WTC11 (cell line): ENCODE data around the gene MCHR2. TPM values are rescaled to one million over a fixed set of nuclear protein-coding genes. Genes with fewer than 3 reads are reported as not detected.

Experiments used
- ATAC-seq: fragments of 200-7000 bp; cut with Tn5 transposase; 2 replicates; pipeline ENCODE4 v1.10.0; 2021; ENCODE audit warnings: mild to moderate bottlenecking, moderate library complexity
- CTCF ChIA-PET: fragments of 300-600 bp; sonication (Branson Sonifier 250); formaldehyde crosslinking; loops from one replicate; lab custom pipeline; 2021; ENCODE audit warnings: antibody characterized with exemption; lab: Charles Lee
- POLR2A ChIA-PET: fragments of 350-600 bp; sonication (Branson Sonifier 250); formaldehyde crosslinking; loops from one replicate; lab custom pipeline; 2021; ENCODE audit warnings: antibody characterized with exemption; lab: Charles Lee
- DNase-seq: peaks from one replicate; pipeline ENCODE4 v3.0.0; 2021; ENCODE audit warnings: low spot score
- H3K27ac Mint-ChIP-seq: 2 replicates; pipeline ENCODE4 v1.8.0; 2021; ENCODE audit warnings: mixed read lengths
- H3K27me3 Mint-ChIP-seq: 2 replicates; pipeline ENCODE4 v1.8.0; 2021; ENCODE audit warnings: low read depth, mild to moderate bottlenecking, moderate library complexity, mixed read lengths
- H3K36me3 Mint-ChIP-seq: 2 replicates; pipeline ENCODE4 v1.8.0; 2021; ENCODE audit warnings: mixed read lengths
- H3K4me1 Mint-ChIP-seq: 2 replicates; pipeline ENCODE4 v1.8.0; 2022; ENCODE audit warnings: mixed read lengths
- H3K4me3 Mint-ChIP-seq: 2 replicates; pipeline ENCODE4 v1.8.0; 2021; ENCODE audit warnings: mild to moderate bottlenecking, moderate library complexity, mixed read lengths
- H3K9me3 Mint-ChIP-seq: 2 replicates; pipeline ENCODE4 v1.8.0; 2021; ENCODE audit warnings: mixed read lengths
- EMX1 ChIP-seq: fragments of 250-450 bp; sonication (Bioruptor Pico); IDR thresholded peaks from 2 replicates; pipeline ENCODE4 v1.8.0; 2021; ENCODE audit warnings: mild to moderate bottlenecking
- GABPB1 ChIP-seq: sonication (generic); formaldehyde crosslinking; IDR thresholded peaks from 2 replicates; pipeline ENCODE4 v1.8.1; 2023; ENCODE audit warnings: mild to moderate bottlenecking, missing genetic modification reagents
- NFYB ChIP-seq: sonication (generic); formaldehyde crosslinking; conservative IDR thresholded peaks from 2 replicates; pipeline ENCODE4 v1.8.0; 2022; ENCODE audit warnings: low read depth, missing genetic modification reagents
- PRDM15 ChIP-seq: sonication (generic); formaldehyde crosslinking; IDR thresholded peaks from 2 replicates; pipeline ENCODE4 v1.8.0; 2022; ENCODE audit warnings: missing genetic modification reagents
- PRRX2 ChIP-seq: fragments of 250-450 bp; sonication (Bioruptor Pico); IDR thresholded peaks from 2 replicates; pipeline ENCODE4 v1.8.0; 2021; ENCODE audit warnings: mild to moderate bottlenecking
- RELA ChIP-seq: sonication (generic); formaldehyde crosslinking; IDR thresholded peaks from 2 replicates; pipeline ENCODE4 v1.8.1; 2022; ENCODE audit warnings: missing genetic modification reagents, mild to moderate bottlenecking, borderline replicate concordance
- SMAD3 ChIP-seq: sonication (generic); formaldehyde crosslinking; IDR thresholded peaks from 2 replicates; pipeline ENCODE4 v1.8.0; 2022; ENCODE audit warnings: missing genetic modification reagents, mild to moderate bottlenecking, borderline replicate concordance
- SOX15 ChIP-seq: fragments of 250-450 bp; sonication (Bioruptor Pico); IDR thresholded peaks from 2 replicates; pipeline ENCODE4 v1.9.0; 2021; ENCODE audit warnings: mild to moderate bottlenecking
- TCF7 ChIP-seq: sonication (generic); formaldehyde crosslinking; IDR thresholded peaks from 2 replicates; pipeline ENCODE4 v1.8.0; 2022; ENCODE audit warnings: mild to moderate bottlenecking, low read depth, missing genetic modification reagents, moderate library complexity
- TEAD1 ChIP-seq: sonication (generic); formaldehyde crosslinking; IDR thresholded peaks from 2 replicates; pipeline ENCODE4 v1.8.0; 2022; ENCODE audit warnings: mild to moderate bottlenecking, missing genetic modification reagents
- ZNF121 ChIP-seq: sonication (generic); formaldehyde crosslinking; IDR thresholded peaks from 2 replicates; pipeline ENCODE4 v1.8.0; 2023; ENCODE audit warnings: missing genetic modification reagents
- ZNF396 ChIP-seq: fragments of 250-450 bp; sonication (Bioruptor Pico); IDR thresholded peaks from 2 replicates; pipeline ENCODE4 v1.8.0; 2021; ENCODE audit warnings: mild to moderate bottlenecking, moderate library complexity, borderline replicate concordance
- ZNF671 ChIP-seq: fragments of 250-450 bp; sonication (Bioruptor Pico); IDR thresholded peaks from 2 replicates; pipeline ENCODE4 v1.8.0; 2021; ENCODE audit warnings: mild to moderate bottlenecking
- total RNA-seq: library from RNA; stranded (reverse); gene quantifications from 3 replicates; pipeline ENCODE4 v1.2.3, GENCODE V29; 2021
- TF ChIP-seq, protein P1 (sequence below): fragments of 250-450 bp; sonication (Bioruptor Pico); IDR thresholded peaks from 2 replicates; pipeline ENCODE4 v1.9.0; 2021; ENCODE audit warnings: mild to moderate bottlenecking, borderline replicate concordance
- TF ChIP-seq, protein P2 (sequence below): sonication (generic); formaldehyde crosslinking; IDR thresholded peaks from 2 replicates; pipeline ENCODE4 v1.8.1; 2023; ENCODE audit warnings: mild to moderate bottlenecking, missing genetic modification reagents, moderate library complexity
- TF ChIP-seq, protein P3 (sequence below): sonication (generic); formaldehyde crosslinking; IDR thresholded peaks from 2 replicates; pipeline ENCODE4 v1.8.1; 2023; ENCODE audit warnings: mild to moderate bottlenecking, missing genetic modification reagents, borderline replicate concordance
- TF ChIP-seq, protein P4 (sequence below): sonication (generic); formaldehyde crosslinking; IDR thresholded peaks from 2 replicates; pipeline ENCODE4 v1.8.1; 2022; ENCODE audit warnings: low read depth, missing genetic modification reagents, borderline replicate concordance
- TF ChIP-seq, protein P5 (sequence below): sonication (generic); formaldehyde crosslinking; IDR thresholded peaks from 2 replicates; pipeline ENCODE4 v1.8.1; 2023; ENCODE audit warnings: mild to moderate bottlenecking, moderate library complexity, missing genetic modification reagents
- TF ChIP-seq, protein P6 (sequence below): sonication (generic); formaldehyde crosslinking; IDR thresholded peaks from 2 replicates; pipeline ENCODE4 v1.8.1; 2023; ENCODE audit warnings: mild to moderate bottlenecking, missing genetic modification reagents, moderate library complexity

MCHR2 gene
- total RNA-seq, 1 experiment from 2014 or later: not detected

GRCh38 chr6:99951016-99951805 lies 42.8 kb downstream of the MCHR2 start (continued):
- TF ChIP-seq, protein P1, sequence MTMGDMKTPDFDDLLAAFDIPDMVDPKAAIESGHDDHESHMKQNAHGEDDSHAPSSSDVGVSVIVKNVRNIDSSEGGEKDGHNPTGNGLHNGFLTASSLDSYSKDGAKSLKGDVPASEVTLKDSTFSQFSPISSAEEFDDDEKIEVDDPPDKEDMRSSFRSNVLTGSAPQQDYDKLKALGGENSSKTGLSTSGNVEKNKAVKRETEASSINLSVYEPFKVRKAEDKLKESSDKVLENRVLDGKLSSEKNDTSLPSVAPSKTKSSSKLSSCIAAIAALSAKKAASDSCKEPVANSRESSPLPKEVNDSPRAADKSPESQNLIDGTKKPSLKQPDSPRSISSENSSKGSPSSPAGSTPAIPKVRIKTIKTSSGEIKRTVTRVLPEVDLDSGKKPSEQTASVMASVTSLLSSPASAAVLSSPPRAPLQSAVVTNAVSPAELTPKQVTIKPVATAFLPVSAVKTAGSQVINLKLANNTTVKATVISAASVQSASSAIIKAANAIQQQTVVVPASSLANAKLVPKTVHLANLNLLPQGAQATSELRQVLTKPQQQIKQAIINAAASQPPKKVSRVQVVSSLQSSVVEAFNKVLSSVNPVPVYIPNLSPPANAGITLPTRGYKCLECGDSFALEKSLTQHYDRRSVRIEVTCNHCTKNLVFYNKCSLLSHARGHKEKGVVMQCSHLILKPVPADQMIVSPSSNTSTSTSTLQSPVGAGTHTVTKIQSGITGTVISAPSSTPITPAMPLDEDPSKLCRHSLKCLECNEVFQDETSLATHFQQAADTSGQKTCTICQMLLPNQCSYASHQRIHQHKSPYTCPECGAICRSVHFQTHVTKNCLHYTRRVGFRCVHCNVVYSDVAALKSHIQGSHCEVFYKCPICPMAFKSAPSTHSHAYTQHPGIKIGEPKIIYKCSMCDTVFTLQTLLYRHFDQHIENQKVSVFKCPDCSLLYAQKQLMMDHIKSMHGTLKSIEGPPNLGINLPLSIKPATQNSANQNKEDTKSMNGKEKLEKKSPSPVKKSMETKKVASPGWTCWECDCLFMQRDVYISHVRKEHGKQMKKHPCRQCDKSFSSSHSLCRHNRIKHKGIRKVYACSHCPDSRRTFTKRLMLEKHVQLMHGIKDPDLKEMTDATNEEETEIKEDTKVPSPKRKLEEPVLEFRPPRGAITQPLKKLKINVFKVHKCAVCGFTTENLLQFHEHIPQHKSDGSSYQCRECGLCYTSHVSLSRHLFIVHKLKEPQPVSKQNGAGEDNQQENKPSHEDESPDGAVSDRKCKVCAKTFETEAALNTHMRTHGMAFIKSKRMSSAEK (CRISPR knock-in tag): no peak
- TF ChIP-seq, protein P2, sequence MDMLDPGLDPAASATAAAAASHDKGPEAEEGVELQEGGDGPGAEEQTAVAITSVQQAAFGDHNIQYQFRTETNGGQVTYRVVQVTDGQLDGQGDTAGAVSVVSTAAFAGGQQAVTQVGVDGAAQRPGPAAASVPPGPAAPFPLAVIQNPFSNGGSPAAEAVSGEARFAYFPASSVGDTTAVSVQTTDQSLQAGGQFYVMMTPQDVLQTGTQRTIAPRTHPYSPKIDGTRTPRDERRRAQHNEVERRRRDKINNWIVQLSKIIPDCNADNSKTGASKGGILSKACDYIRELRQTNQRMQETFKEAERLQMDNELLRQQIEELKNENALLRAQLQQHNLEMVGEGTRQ (CRISPR knock-in tag): no peak
- TF ChIP-seq EMX1 (CRISPR knock-in tag) (no peak), ZNF121 (CRISPR knock-in tag) (no peak)

GRCh38 chr6:99946005-99946404 lies 48.0 kb downstream of the MCHR2 start:
- H3K36me3 Mint-ChIP-seq: no peaks in the 10 kb centered on the region
- CTCF ChIA-PET: no interaction called here
- ATAC-seq (no peak), DNase-seq (no peak)
- no peaks in the 10 kb centered on the region for H3K9me3 Mint-ChIP-seq
- no peaks in the 10 kb centered on the region for H3K27me3 Mint-ChIP-seq
- peaks cover 16% of the 10 kb centered on the region for H3K4me1 Mint-ChIP-seq
- POLR2A ChIA-PET: no interaction called here
- no peak overlapping the region for H3K27ac Mint-ChIP-seq
- H3K4me3 Mint-ChIP-seq: no peak overlapping the region
- TF ChIP-seq, protein P3, sequence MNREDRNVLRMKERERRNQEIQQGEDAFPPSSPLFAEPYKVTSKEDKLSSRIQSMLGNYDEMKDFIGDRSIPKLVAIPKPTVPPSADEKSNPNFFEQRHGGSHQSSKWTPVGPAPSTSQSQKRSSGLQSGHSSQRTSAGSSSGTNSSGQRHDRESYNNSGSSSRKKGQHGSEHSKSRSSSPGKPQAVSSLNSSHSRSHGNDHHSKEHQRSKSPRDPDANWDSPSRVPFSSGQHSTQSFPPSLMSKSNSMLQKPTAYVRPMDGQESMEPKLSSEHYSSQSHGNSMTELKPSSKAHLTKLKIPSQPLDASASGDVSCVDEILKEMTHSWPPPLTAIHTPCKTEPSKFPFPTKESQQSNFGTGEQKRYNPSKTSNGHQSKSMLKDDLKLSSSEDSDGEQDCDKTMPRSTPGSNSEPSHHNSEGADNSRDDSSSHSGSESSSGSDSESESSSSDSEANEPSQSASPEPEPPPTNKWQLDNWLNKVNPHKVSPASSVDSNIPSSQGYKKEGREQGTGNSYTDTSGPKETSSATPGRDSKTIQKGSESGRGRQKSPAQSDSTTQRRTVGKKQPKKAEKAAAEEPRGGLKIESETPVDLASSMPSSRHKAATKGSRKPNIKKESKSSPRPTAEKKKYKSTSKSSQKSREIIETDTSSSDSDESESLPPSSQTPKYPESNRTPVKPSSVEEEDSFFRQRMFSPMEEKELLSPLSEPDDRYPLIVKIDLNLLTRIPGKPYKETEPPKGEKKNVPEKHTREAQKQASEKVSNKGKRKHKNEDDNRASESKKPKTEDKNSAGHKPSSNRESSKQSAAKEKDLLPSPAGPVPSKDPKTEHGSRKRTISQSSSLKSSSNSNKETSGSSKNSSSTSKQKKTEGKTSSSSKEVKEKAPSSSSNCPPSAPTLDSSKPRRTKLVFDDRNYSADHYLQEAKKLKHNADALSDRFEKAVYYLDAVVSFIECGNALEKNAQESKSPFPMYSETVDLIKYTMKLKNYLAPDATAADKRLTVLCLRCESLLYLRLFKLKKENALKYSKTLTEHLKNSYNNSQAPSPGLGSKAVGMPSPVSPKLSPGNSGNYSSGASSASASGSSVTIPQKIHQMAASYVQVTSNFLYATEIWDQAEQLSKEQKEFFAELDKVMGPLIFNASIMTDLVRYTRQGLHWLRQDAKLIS: no peak
- TF ChIP-seq NFYB (no peak), TEAD1 (CRISPR knock-in tag) (no peak), ZNF671 (no peak), TCF7 (CRISPR knock-in tag) (no peak), SMAD3 (CRISPR knock-in tag) (no peak), GABPB1 (CRISPR knock-in tag) (no peak), ZNF396 (CRISPR knock-in tag) (no peak), PRDM15 (no peak), RELA (CRISPR knock-in tag) (no peak), SOX15 (no peak), PRRX2 (CRISPR knock-in tag) (no peak)
- TF ChIP-seq, protein P4, sequence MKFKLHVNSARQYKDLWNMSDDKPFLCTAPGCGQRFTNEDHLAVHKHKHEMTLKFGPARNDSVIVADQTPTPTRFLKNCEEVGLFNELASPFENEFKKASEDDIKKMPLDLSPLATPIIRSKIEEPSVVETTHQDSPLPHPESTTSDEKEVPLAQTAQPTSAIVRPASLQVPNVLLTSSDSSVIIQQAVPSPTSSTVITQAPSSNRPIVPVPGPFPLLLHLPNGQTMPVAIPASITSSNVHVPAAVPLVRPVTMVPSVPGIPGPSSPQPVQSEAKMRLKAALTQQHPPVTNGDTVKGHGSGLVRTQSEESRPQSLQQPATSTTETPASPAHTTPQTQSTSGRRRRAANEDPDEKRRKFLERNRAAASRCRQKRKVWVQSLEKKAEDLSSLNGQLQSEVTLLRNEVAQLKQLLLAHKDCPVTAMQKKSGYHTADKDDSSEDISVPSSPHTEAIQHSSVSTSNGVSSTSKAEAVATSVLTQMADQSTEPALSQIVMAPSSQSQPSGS: no peak
- TF ChIP-seq, protein P5, sequence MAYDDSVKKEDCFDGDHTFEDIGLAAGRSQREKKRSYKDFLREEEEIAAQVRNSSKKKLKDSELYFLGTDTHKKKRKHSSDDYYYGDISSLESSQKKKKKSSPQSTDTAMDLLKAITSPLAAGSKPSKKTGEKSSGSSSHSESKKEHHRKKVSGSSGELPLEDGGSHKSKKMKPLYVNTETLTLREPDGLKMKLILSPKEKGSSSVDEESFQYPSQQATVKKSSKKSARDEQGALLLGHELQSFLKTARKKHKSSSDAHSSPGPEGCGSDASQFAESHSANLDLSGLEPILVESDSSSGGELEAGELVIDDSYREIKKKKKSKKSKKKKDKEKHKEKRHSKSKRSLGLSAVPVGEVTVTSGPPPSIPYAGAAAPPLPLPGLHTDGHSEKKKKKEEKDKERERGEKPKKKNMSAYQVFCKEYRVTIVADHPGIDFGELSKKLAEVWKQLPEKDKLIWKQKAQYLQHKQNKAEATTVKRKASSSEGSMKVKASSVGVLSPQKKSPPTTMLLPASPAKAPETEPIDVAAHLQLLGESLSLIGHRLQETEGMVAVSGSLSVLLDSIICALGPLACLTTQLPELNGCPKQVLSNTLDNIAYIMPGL (CRISPR knock-in tag): no peak
- TF ChIP-seq, protein P6, sequence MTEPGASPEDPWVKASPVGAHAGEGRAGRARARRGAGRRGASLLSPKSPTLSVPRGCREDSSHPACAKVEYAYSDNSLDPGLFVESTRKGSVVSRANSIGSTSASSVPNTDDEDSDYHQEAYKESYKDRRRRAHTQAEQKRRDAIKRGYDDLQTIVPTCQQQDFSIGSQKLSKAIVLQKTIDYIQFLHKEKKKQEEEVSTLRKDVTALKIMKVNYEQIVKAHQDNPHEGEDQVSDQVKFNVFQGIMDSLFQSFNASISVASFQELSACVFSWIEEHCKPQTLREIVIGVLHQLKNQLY (CRISPR knock-in tag): no peak
